GM18951 (cell line): ENCODE results near the gene PPEF1.
A peak's percentile ranks its signal among the peaks of the same experiment; 100 is the strongest.

Experiments used
- POLR2A ChIP-seq: IDR thresholded peaks from 4 replicates; pipeline ENCODE4 v1.6.1; 2011; ENCODE audit warnings: mild to moderate bottlenecking; ENCODE audit not compliant: insufficient read length, insufficient read depth; ENCODE audit errors: extremely low read depth
- in situ Hi-C: fragments of 300-500 bp; cut with MboI; formaldehyde crosslinking; loops from one replicate; pipeline ENCODE4 v1.12.0; 2022; ENCODE audit warnings: low sequenced_read_pairs, mixed read lengths, inconsistent platforms; ENCODE audit not compliant: unreplicated experiment

The PPEF1 gene, protein sequence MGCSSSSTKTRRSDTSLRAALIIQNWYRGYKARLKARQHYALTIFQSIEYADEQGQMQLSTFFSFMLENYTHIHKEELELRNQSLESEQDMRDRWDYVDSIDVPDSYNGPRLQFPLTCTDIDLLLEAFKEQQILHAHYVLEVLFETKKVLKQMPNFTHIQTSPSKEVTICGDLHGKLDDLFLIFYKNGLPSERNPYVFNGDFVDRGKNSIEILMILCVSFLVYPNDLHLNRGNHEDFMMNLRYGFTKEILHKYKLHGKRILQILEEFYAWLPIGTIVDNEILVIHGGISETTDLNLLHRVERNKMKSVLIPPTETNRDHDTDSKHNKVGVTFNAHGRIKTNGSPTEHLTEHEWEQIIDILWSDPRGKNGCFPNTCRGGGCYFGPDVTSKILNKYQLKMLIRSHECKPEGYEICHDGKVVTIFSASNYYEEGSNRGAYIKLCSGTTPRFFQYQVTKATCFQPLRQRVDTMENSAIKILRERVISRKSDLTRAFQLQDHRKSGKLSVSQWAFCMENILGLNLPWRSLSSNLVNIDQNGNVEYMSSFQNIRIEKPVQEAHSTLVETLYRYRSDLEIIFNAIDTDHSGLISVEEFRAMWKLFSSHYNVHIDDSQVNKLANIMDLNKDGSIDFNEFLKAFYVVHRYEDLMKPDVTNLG

DNA sequence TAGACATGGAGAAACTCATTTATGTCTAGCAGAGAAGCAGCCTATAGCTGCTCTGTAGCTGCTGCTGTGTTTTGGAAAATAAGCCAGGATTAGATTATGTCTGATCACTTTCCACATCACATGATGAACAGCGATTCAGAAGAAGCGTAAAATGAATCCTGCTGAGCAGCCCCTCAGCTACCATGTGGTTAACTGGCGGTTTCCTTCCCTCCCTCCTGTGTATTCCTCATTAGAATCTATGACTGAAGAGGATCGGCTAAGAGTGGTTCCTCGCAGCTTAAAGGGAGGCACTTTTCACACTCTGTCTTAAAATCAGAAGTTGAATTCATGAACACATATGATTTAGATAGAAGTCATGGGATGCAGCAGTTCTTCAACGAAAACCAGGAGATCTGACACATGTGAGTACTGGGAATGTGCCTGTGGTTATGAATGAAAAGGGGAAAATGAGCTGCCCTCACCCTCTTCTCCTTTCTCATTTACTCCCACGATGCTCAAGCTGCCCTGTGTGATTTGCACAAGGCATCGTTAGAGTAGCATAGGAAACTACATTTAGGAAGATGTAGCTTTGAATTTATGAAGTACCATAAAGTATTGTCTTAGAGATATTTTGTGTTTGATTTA lies at the start of gene PPEF1:
TSS of gene PPEF1 (plus strand) at position 220 of the 624 bp plus-strand sequence. CDS start at position 356, 136 bp downstream.
- in situ Hi-C loops, result no loop called here
- TF ChIP-seq POLR2A, result no peak

DNA sequence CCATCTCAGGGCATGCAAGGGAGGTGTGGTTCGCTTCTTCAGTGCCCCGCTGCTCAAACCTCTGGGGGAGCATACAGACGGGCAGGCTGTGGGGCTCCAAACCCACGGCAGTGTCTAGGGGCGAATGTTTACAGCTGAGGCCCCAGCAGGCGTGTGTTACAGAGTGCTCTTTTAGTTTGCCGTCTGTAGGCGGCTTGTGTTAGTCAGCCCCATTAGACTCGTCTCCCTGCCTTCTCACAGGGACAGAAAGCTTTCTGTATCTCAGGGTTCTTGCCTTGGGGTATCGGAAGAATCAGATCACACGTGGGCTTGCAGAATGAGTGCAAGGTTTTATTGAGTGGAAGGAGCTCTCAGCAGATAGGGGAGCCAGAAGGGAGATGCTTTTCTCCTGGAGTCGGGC lies 46.2 kb upstream of the PPEF1 start:
- in situ Hi-C loops, result no loop called here
- TF ChIP-seq POLR2A, result no peak

DNA sequence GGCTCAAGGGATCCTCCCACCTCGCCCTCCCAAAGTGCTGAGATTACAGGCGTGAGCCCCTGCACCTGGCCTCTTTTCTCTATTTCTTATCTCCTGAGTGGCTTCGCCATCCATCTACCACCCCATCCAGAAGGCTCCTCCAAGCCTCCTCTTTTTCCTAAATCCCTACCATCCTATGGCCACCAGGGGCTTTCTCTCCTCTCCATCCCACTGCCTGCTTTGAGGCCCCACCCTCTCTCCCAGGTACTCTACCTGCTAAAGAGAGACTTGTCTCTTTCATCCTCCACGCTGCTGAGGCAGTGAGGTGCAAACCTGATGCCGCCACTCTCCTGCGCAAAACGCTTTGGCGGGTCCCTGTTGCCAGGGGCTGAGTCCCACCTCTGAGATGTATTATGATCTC lies 42.5 kb upstream of the PPEF1 start:
- in situ Hi-C loops, result no loop called here
- no peak for TF ChIP-seq POLR2A

DNA sequence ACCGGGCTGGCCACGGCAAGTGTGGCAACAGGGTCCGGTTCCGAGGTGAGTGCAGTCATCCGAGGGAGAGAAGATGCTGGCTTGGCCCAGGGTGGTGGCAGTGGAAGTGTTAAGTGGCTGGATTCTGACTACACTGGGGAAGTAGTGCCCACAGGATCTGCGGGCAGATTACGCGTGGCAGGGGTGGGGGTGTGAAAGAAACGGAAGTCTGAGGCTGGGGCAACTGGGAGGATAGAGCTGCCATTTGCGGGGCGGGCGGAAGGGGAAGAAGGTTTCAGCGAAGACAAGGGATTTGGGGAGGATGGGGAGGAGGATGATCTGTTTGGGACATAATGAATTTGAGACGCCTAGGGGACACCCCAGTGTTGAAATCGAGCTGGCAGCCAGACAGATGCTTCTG lies 40.8 kb upstream of the PPEF1 start:
- in situ Hi-C loops, result no loop called here
- no peak for TF ChIP-seq POLR2A

DNA sequence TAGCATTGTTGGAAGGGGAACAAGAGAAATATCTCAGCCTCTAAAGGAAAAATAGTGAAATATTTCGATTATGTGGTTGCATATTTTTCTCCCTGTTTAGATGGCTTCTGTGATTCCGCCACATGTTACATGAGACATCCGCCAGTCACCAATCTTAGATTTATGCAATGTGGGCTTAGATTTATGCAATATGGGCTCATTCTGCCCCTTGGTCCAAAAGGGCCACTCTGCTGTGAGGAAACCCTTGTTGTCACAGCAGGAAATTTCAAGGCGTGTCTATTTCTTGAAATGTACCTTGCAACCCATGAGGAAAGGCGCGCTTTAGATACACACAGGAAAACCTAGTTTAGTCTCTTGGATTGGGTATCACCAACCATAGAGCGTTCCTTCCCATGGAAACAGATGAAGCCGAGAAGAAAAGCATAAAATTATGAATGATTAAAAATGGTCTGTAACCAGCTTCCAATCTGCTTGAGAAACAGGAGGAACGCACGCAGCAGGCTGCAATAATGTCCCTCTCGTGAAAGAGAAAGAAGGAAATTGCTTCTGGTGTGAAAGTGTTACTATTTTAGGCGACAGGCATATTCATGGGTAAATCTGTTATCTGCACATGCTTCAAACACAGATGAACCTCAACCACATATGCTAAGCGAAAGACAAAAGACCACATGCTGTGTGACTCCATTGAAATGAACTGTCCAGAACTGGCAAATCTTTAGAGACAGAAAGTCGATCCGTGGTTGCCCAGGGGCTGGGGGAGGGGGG lies 39.2 kb upstream of the PPEF1 start:
- in situ Hi-C loops, result no loop called here
- TF ChIP-seq POLR2A, result no peak

DNA sequence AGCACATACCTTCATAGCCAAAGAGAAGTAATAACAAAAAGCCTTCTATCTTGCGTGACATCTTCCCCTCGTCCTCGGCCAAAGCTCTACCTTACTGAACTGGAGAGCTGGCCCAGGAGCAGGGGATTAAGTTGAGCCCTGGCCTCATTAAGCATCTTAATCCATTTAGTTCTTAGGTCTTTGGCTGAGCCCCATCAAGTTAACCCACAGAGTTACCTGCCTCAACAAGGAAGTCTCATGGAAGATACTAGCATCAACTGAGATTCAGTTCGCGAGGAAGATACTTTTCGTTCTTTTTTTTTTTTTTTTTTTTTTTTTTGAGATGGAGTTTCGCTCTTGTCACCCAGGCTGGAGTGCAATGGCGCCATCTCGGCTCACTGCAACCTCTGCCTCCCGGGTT lies 35.4 kb upstream of the PPEF1 start, which contains the start of gene RS1:
TSS of gene RS1 (minus strand) at position 101 of the 400 bp plus-strand sequence. CDS start at position 61, 40 bp downstream.
- no peak for TF ChIP-seq POLR2A
- in situ Hi-C loops, result no loop called here

DNA sequence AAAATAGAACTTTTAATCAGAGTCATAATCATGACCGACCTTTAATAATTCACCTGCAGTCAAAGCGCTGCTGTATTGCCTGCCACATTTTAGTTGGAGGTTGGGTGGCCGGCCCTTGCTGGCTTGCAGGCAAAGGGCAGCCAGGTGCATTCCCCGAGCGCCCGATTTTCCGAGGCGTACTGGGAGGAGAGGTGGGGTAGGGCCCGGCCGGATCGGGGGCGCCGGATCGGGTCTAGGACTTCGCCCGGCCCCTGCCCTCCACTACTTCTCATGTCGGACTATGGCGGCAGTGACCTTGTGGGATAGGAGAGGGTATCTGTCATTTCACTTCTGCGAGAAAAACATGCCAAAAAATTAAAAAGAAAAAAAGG lies 33.0 kb upstream of the PPEF1 start:
- in situ Hi-C loops, result no loop called here
- no peak for TF ChIP-seq POLR2A

DNA sequence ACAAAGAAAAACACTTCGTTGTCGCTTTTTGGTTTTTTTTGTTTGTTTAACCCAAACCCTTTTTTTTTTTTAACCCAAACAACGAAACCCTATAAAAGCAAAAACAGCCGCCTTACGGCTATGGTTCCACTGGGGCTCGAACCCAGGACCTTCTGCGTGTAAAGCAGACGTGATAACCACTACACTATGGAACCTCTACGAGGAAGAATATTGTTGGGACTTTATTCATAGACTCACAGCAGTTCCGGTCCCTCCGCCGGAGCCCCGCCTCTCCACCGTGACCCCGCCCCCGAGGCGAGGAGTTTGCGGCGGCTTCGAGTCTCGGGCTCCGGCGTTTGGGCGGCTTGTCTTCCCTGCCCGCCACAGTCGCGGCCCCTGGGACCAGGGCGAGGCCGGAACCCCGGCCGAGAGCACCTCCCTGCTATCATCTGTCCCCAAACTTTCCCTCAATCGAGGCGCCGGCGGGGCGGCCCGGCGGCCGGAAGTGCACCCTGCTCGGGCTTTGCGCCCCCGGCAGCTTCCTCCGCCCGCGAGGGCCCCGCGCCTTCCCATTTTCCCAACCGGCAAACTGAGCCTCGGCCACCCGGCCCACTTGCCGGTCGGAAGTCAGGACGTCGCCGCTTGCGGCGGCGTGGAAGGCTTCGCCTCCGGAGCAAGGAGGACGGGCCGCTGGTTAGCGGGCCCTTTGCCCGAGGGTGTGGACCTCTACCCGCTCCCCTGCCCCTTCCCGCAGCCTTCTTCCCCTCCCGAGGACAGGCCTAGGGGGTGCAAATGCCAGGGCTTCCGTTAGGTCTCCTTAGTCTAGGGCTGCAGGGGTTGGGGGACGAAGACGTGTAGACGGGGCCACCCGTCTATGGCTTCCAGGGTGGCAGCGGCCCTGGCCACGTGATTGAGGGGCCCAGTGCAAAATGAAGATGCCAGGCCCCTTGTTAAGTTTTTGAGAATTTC lies 32.4 kb upstream of the PPEF1 start:
- in situ Hi-C loops, result no loop called here

DNA sequence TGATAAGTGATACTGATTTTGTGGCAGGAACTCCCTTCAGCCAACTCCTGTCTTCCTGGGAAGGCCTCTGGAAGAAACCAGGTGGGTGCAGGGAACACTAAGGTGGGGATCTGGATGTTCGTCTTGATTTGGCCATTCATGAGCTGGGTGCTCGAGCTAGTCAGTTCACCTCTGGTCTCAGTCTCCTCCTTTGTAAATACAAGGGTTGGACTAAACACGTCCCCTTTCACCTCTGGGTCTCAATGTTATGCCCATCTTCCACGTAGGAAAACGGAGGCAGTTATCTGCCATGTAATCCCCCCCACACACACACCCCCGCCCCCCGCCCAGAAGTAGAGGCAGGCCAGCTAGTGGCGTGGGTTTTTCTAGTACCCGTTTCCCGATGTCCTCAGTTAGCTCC lies 31.4 kb upstream of the PPEF1 start:
- TF ChIP-seq POLR2A, result no peak
- in situ Hi-C loops, result no loop called here

More for the DNA sequence above, 32.4 kb upstream of the PPEF1 start:
- TF ChIP-seq POLR2A, result peak; percentile 50

DNA sequence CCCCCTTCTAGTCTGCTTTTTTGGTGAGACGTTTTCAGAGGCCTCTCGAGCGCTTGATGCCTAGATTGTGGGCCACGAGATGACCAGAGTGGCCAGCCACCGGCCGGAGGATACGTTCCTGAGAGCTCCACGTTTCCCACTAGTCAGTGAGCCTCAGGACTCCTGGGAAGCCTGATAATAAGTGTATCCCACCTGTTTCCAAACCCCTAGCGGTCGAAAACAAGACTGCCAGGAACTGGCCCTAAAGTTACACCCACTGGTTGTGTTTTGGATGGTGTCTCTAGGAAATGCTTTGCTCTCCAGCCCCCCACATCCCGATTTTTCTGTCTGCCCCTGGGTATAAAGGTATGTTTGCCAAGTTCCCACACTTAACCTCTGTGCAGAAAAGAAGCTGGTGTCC lies 31.0 kb upstream of the PPEF1 start:
- in situ Hi-C loops, result no loop called here
- TF ChIP-seq POLR2A, result no peak

DNA sequence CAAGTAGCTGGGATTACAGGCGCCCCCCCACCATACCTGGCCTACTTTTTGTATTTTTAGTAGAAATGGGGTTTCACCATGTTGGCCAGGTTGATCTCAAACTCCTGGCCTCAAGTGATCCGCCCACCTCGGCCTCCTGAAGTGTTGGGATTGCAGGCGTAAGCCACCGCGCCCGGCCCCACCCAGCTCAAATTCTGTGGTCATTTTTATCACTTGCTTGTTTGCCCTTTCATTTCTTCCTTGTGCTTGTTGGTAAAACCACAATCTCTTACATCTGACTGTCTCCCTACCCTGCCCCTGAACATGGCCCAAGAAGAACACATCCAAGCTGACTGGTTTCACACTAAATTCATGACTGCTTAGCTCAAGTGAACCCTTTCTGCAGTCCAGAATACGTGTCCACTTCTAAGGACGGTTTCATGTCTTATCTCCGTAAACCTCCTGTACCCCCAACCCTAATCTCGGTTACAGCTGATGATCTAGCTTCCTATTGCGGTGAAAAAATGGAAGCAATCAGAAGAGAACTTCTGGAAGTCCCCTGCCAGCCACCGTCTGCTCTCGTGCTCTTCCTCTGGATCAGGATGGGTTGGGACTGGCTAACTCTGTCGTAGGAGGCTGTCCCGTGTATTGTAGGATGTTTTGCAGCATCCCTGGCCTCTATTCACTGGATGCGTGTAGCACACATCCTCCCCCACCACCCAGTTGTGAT lies 30.1 kb upstream of the PPEF1 start:
- in situ Hi-C loops, result no loop called here
- TF ChIP-seq POLR2A, result no peak
